T follicular helper cell (primary cell): Measurements from ENCODE around the gene NFAM1.

Experiments
- DNase-seq: peaks from one replicate; pipeline ENCODE4 v3.0.0-alpha.2; 2020; ENCODE audit warnings: low read depth

The NFAM1 gene

DNA sequence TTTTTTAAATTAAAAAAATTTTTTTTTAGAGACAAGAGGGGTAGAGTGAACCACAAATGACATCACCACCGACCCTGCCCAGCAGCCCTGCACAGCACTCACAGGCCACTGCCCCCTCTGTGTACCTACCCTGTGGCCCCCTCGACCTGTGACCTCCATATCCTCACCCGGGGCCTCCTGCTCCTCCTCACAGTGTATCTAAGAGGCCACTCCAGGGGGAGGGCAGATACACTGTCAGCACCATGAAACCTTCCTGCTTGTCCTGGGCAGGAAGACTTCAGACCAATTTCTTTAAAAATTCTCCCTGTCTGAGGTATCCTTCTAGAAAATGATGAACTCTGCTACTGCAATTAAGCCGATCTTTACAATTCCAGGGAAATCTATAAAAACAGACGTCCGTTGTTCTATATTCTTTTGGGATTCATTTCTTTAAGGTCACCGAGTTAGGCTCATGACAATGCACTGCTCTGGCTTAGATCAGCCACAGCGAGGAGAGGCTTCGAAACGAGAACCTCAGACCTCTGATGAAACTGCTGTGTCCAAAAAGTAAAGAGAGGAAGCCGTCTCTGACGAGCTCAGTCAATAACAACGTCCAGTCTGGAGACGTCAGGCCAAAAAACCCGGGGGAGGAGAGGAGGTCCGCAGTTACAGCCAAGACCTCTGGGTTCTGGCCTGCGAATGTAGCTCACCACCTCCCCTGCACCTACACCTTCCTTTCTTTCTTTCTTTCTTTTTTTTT is 17.5 kb downstream of the NFAM1 start:
- DNase-seq = no peak

DNA sequence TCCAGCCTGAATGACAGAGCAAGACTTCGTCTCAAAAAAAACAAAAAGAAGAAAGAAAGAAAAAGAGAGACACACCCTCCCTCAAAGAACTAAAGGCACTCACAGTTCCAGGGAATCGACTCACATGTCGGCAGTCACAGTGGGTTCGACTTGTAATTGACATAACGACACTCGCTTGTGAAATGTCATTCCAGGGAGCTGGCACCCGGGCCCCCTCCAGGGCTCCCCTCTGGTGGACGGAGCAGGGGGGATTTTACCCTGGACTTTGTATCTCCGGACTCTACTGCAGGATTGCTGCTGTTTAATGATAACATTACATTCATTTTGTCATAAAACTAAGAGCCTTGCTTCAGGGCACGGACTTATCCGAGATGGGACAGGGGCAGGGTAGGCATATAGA is 18.2 kb downstream of the NFAM1 start:
- DNase-seq = no peak

GRCh38 chr22:42412744-42413333 is 19.4 kb downstream of the NFAM1 start:
- no peak for DNase-seq

DNA sequence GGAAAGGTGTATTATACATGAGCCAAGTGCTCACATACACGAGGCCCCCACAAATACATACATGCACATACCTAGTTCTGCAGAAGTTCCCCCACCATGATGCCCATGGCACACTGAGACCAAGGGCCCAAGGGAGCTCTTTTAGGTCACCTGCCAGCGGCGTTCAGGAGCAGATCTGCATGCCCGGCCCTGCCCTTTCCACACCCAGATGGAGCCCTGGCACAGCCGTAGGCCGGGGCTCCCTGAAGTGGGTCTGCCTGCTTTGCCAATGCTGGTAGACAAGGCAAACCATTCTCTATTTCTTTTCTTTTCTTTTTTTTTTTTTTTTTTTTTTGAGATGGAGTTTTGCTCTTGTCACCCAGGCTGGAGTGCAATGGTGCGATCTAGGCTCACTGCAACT is 21.5 kb downstream of the NFAM1 start:
- no peak for DNase-seq

GRCh38 chr22:42408810-42409529 is 23.2 kb downstream of the NFAM1 start:
- DNase-seq = no peak

GRCh38 chr22:42408276-42408675 is 23.9 kb downstream of the NFAM1 start:
- DNase-seq = no peak

- DNase-seq = no peak
These were observed 27.9 kb downstream of the NFAM1 start for GRCh38 chr22:42404266-42404665.

- no peak for DNase-seq
These were observed 30.5 kb downstream of the NFAM1 start for GRCh38 chr22:42401535-42402334.

DNA sequence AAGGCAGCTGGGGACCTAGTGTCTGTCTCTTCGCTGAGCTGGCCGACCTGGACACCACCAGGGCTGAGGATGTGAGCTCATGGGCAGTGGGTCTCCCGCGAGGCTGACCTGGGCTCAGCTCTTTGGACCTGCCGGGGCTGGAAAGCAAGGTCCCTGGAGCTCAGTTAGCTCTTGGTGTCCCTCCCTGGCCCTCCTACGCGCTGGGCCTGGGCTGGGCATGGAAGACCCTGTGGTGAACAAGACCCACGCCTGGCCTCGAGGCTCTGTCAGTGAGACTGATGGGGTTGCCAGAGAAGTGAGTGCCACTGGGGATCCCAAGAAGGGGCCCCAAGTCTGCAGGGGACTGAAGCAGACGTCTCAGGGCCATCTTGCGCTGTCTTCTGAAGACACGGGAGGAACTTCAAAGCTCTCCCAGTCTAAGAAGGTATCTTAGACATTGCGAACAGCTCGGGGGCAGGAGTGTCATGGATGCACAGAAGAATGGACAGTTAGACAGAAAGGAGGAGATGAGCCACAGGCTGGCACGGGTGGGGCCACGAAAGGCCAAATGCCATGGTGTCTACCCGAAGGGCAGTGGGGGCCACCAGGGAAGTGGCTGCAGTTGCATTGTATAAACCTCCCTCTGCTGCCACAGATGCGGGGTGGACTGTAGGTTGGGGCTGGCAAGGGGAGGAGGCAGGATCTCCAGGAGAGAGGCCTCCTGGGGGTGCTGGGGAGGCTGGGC is 31.2 kb downstream of the NFAM1 start:
- DNase-seq = no peak

GRCh38 chr22:42399315-42400271 is 32.6 kb downstream of the NFAM1 start:
- DNase-seq = no peak

GRCh38 chr22:42397332-42398249 is 34.6 kb downstream of the NFAM1 start:
- DNase-seq = no peak

DNA sequence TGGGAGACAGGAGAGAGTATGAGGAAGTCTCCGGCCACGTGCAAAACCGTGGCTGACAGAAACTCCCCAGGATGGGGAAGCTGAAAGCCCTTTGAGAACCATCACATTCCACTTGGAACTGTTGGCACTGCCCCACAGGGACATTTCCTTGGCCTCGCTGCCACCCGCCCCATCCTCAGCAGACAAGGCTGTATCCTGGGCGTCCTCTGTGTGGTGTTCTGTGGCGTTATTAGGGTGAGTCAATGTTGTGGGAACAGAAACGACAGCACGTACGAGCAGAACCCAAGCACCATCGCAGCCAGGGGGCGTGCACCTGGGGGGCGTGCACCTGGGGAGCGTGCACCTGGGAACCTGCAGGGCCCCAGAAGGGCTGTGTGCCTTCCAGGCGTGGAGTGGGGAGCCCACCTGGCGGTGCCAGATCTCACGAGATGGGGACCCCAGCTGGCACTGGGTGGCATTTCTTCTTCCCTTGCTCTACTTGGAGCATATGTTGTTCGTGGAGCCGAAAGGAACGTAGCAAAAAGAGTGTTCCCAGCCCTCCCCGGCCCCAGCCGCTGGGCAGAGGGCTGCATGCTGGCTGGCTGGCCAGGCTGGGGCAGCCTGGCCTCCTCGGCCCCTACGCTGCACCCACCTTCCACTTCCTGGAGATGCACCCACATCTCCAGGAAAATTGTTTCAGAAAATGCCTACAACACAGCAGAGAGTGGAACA is 35.4 kb downstream of the NFAM1 start:
- DNase-seq = no peak

DNA sequence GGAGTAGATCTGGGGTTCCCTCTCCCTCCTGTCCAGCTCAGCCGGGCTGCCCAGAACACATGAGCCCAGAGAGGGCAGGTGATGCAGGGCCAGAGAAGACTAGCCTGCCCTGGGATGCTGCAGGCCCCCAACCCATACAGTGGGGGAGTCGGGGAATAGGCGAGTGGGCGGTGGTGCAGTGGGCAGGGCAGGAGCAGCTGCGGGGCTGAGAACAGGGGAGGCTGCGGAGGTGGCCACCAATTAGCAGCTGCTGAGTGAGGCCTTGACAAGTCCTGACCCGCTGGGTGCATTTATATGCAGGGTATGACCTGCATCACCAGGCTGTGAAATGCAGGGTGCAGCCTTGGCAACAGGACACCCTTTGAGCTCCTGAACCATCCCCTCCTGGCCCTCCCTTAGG is 43.1 kb downstream of the NFAM1 start:
- DNase-seq = no peak

DNA sequence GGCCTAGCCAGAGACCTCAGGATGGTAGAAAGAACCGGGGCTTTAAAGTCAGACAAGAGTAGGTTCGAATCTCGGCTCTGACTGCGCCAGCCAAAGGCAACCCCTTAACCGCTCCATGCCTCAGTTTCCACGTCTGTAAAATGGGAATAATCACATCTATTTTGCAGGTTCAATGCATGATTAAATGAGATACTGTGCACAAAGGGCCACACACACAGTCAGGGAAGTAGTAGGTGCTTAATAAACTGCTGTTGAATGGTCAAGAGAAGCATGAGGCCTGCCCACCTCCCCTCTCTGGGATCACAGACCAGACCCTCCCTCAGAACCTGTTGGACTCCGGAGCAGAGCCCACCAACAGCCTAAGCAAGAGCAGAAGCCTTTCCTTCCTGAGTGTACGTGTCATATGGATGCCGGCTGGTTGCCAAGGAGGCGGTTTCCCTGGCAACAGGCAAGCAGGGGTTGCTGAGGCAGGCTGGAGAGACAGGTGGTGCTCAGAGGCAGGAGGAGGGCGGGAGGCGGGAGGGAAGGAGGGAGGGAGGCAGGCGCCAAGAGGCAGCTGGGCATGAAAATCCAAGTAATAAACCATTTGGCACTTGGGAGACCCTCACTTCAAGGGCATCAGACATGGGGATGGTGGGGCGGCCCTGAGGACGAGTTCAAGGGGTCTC is 43.9 kb downstream of the NFAM1 start:
- DNase-seq = no peak

GRCh38 chr22:42387631-42388030 is 44.6 kb downstream of the NFAM1 start:
- no peak for DNase-seq

- no peak for DNase-seq
These were observed 46.5 kb downstream of the NFAM1 start for GRCh38 chr22:42385696-42386095.

GRCh38 chr22:42384506-42384905 is 47.7 kb downstream of the NFAM1 start:
- no peak for DNase-seq

- DNase-seq = no peak
These were observed 48.3 kb downstream of the NFAM1 start for GRCh38 chr22:42383851-42384417.
